ENCODE results near the gene STK38L.

The STK38L gene

GRCh38 chr12:27276275-27276674, 32.2 kb downstream of the STK38L start:
- no peak for DNase-seq (ENCODE audit: low read depth in 3 of 3)

GRCh38 chr12:27277846-27278260, 33.8 kb downstream of the STK38L start:
- DNase-seq (ENCODE audit: low read depth in 3 of 3), result peak in 2 of 3 donors; percentile 2 to 4

- DNase-seq (ENCODE audit: low read depth in 3 of 3), result no peak
These were observed 35.7 kb downstream of the STK38L start for GRCh38 chr12:27279826-27280225.

GRCh38 chr12:27280412-27280811, 36.3 kb downstream of the STK38L start:
- DNase-seq (ENCODE audit: low read depth in 3 of 3), result no peak

- DNase-seq (ENCODE audit: low read depth in 3 of 3), result no peak
These were observed 38.7 kb downstream of the STK38L start for GRCh38 chr12:27282754-27283153.

GRCh38 chr12:27284021-27284420, 39.9 kb downstream of the STK38L start:
- DNase-seq (ENCODE audit: low read depth in 3 of 3), result no peak

GRCh38 chr12:27284751-27285150, 40.7 kb downstream of the STK38L start:
- DNase-seq (ENCODE audit: low read depth in 3 of 3), result no peak

- DNase-seq (ENCODE audit: low read depth in 3 of 3), result no peak
These were observed 41.3 kb downstream of the STK38L start for GRCh38 chr12:27285403-27285802.

- no peak for DNase-seq (ENCODE audit: low read depth in 3 of 3)
These were observed 45.3 kb downstream of the STK38L start for GRCh38 chr12:27289414-27289813.

GRCh38 chr12:27290501-27291168, 46.5 kb downstream of the STK38L start:
- DNase-seq (ENCODE audit: low read depth in 3 of 3), result no peak

- DNase-seq (ENCODE audit: low read depth in 3 of 3), result no peak
These were observed 47.8 kb downstream of the STK38L start for GRCh38 chr12:27291862-27292261.

GRCh38 chr12:27292718-27293117, 48.6 kb downstream of the STK38L start:
- DNase-seq (ENCODE audit: low read depth in 3 of 3), result no peak

- no peak for DNase-seq (ENCODE audit: low read depth in 3 of 3)
These were observed 49.4 kb downstream of the STK38L start for GRCh38 chr12:27293463-27293862.

- no peak for DNase-seq (ENCODE audit: low read depth in 3 of 3)
These were observed 52.6 kb downstream of the STK38L start for GRCh38 chr12:27296674-27297073.

- no peak for DNase-seq (ENCODE audit: low read depth in 3 of 3)
These were observed 53.5 kb downstream of the STK38L start for GRCh38 chr12:27297566-27297965.

- no peak for DNase-seq (ENCODE audit: low read depth in 3 of 3)
These were observed 55.0 kb downstream of the STK38L start for GRCh38 chr12:27299102-27299501.

GRCh38 chr12:27300226-27300625, 56.1 kb downstream of the STK38L start:
- no peak for DNase-seq (ENCODE audit: low read depth in 3 of 3)

GRCh38 chr12:27303139-27304111, 59.3 kb downstream of the STK38L start:
- DNase-seq (ENCODE audit: low read depth in 3 of 3), result no peak

- no peak for DNase-seq (ENCODE audit: low read depth in 3 of 3)
These were observed 60.8 kb downstream of the STK38L start for GRCh38 chr12:27304856-27305255.

GRCh38 chr12:27305673-27306456, 61.8 kb downstream of the STK38L start:
- DNase-seq (ENCODE audit: low read depth in 3 of 3), result no peak

GRCh38 chr12:27309293-27309994, 65.4 kb downstream of the STK38L start:
- DNase-seq (ENCODE audit: low read depth in 3 of 3), result no peak

- no peak for DNase-seq (ENCODE audit: low read depth in 3 of 3)
These were observed 65.9 kb downstream of the STK38L start for GRCh38 chr12:27309995-27310315.

Measured in stimulated activated CD4-positive, alpha-beta T cell treated with anti-CD3 and anti-CD28 coated beads, TNF-alpha, amount 100 ng/mL, for 48 hours (primary cell).